OCI-LY1 (cell line): ENCODE data around the gene ZBP1.

Experiments used
- H2AFZ ChIP-seq: fragments of 200-600 bp; sonication (generic), shearing (Covaris generic); 2 replicates; pipeline ENCODE4 v1.6.0; 2014; ENCODE audit warnings: antibody characterized with exemption, mild to moderate bottlenecking, low read length
- H3F3A ChIP-seq: fragments of 200-600 bp; sonication (generic), shearing (Covaris generic); 2 replicates; pipeline ENCODE4 v1.6.0; 2014; ENCODE audit warnings: mild to moderate bottlenecking, antibody characterized with exemption, low read length, moderate library complexity; ENCODE audit not compliant: insufficient read depth
- H3K27ac ChIP-seq: fragments of 200-600 bp; sonication (generic); 2 replicates; pipeline ENCODE4 v1.5.1; 2014; ENCODE audit warnings: low read length, mixed run types, mild to moderate bottlenecking, low read depth; ENCODE audit not compliant: poor library complexity, severe bottlenecking
- H3K27me3 ChIP-seq: fragments of 200-600 bp; sonication (generic); 2 replicates; pipeline ENCODE4 v1.6.0; 2014; ENCODE audit warnings: antibody characterized with exemption, mild to moderate bottlenecking, low read length, moderate library complexity; ENCODE audit not compliant: insufficient read depth
- H3K36me3 ChIP-seq: fragments of 200-600 bp; sonication (generic); 2 replicates; pipeline ENCODE4 v1.6.1; 2014; ENCODE audit warnings: mild to moderate bottlenecking, antibody characterized with exemption, low read length, moderate library complexity, mixed read lengths; ENCODE audit not compliant: insufficient read depth
- H3K4me1 ChIP-seq: fragments of 200-600 bp; sonication (generic); 2 replicates; pipeline ENCODE4 v1.5.1; 2014; ENCODE audit warnings: mild to moderate bottlenecking, low read length, moderate library complexity; ENCODE audit not compliant: insufficient read depth, severe bottlenecking
- H3K4me2 ChIP-seq: fragments of 200-600 bp; sonication (generic), shearing (Covaris generic); 2 replicates; pipeline ENCODE4 v1.6.1; 2014; ENCODE audit warnings: low read length
- H3K4me3 ChIP-seq: fragments of 200-600 bp; sonication (generic); 2 replicates; pipeline ENCODE4 v1.5.1; 2014; ENCODE audit warnings: low read length, low read depth, mild to moderate bottlenecking, mixed read lengths; ENCODE audit not compliant: poor library complexity, severe bottlenecking
- H3K79me2 ChIP-seq: fragments of 200-600 bp; shearing (Covaris generic); 2 replicates; pipeline ENCODE4 v1.6.1; 2016; ENCODE audit warnings: mixed run types, low read length, mixed read lengths; ENCODE audit not compliant: insufficient read depth
- H3K9ac ChIP-seq: fragments of 200-600 bp; sonication (generic), shearing (Covaris generic); 2 replicates; pipeline ENCODE4 v1.6.1; 2014; ENCODE audit warnings: mild to moderate bottlenecking, low read length, mixed read lengths
- H3K9me2 ChIP-seq: fragments of 200-600 bp; sonication (generic), shearing (Covaris generic); 2 replicates; pipeline ENCODE4 v1.6.1; 2014; ENCODE audit warnings: low read depth, mild to moderate bottlenecking, low read length, mixed read lengths
- H3K9me3 ChIP-seq: fragments of 200-600 bp; shearing (Covaris generic); 2 replicates; pipeline ENCODE4 v1.6.1; 2014; ENCODE audit warnings: low read length, mixed read lengths
- H4K20me1 ChIP-seq: fragments of 200-600 bp; sonication (generic), shearing (Covaris generic); 2 replicates; pipeline ENCODE4 v1.6.0; 2016; ENCODE audit warnings: mild to moderate bottlenecking, low read length; ENCODE audit not compliant: insufficient read depth
- EZH2 ChIP-seq: fragments of 200-600 bp; sonication (generic), shearing (Covaris generic); IDR thresholded peaks from 2 replicates; pipeline ENCODE4 v1.8.0; 2017; ENCODE audit warnings: borderline replicate concordance, mixed run types, mild to moderate bottlenecking, antibody characterized with exemption, low read length, moderate library complexity, mixed read lengths
- TF ChIP-seq, protein P1 (sequence below): fragments of 200-600 bp; sonication (generic), shearing (Covaris generic); IDR thresholded peaks from 2 replicates; pipeline ENCODE4 v1.5.1; 2017; ENCODE audit warnings: mild to moderate bottlenecking, antibody characterized with exemption, low read length, moderate library complexity, mixed read lengths

Gene ZBP1

DNA sequence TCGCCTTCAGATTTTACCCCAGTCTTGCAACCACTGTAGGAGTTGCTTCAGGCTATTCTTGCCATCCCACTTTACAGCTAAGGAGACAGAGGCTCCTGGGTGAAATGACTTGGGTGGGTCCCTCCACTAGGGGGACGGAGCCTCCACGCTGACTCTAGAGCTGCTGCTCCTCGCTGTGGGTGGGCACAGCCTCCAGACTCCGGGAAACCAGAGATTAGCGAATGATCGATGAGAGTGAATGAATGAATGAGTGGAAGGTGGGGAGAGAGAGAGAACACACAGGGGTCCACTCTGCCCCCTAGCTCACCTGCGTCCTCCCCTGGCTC is 10.4 kb downstream of the ZBP1 start:
- Histone ChIP-seq H3K9me2 (no peaks in the 10 kb centered on the region), H3K9me3 (no peaks in the 10 kb centered on the region), H3K27me3 (peaks cover 19% of the 10 kb centered on the region), H3K4me1 (no peaks in the 10 kb centered on the region), H3K79me2 (no peaks in the 10 kb centered on the region), H3K4me2 (no peak overlapping the region), H2AFZ (no peak overlapping the region), H3K27ac (no peak overlapping the region), H4K20me1 (no peaks in the 10 kb centered on the region), H3F3A (no peaks in the 10 kb centered on the region), H3K4me3 (no peak overlapping the region), H3K36me3 (no peaks in the 10 kb centered on the region), H3K9ac (no peak overlapping the region)
- TF ChIP-seq EZH2 = no peak
- TF ChIP-seq, protein P1, sequence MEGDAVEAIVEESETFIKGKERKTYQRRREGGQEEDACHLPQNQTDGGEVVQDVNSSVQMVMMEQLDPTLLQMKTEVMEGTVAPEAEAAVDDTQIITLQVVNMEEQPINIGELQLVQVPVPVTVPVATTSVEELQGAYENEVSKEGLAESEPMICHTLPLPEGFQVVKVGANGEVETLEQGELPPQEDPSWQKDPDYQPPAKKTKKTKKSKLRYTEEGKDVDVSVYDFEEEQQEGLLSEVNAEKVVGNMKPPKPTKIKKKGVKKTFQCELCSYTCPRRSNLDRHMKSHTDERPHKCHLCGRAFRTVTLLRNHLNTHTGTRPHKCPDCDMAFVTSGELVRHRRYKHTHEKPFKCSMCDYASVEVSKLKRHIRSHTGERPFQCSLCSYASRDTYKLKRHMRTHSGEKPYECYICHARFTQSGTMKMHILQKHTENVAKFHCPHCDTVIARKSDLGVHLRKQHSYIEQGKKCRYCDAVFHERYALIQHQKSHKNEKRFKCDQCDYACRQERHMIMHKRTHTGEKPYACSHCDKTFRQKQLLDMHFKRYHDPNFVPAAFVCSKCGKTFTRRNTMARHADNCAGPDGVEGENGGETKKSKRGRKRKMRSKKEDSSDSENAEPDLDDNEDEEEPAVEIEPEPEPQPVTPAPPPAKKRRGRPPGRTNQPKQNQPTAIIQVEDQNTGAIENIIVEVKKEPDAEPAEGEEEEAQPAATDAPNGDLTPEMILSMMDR = no peak; the same call in 1 of the 2 replicates

DNA sequence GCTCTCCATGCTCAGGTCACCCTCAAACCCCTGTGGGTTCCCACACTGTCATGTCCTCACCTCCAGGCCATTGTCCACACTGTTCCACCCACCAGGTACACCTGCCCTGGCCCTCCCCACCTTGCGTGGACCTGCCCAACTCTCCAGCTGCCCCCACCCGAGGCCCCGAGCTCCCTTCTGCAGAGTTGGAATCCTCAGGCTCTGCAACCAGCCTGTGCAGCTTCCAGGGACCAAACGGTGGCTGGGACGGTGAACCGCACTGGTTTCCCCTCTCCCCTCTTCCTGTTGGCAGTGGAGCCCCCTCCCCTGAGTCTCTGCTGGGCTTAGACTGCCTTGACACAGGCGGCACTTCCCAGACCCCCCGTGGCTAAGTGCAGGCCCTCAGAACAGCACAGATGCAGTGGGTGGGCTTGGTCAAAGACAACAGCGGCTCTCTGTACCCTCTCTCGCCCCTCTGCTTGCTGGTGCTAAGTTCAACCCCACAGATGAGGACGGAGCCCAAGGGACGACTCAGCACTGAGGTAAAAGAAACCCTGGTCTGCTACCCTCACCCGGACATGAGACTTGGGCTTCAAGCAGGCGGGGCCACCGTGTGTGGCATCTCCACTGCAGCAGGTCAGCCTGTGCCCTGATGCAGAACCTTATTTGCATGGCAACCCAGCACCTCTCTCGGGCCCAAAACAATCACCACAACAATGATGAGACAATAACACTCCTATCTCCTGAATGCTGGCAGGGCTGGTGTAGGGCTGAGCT is 11.0 kb downstream of the ZBP1 start:
- Histone ChIP-seq H3K79me2 (no peaks in the 10 kb centered on the region), H2AFZ (no peak overlapping the region), H3K9me2 (no peaks in the 10 kb centered on the region), H3K4me2 (no peak overlapping the region), H3K27ac (no peak overlapping the region), H3K4me1 (no peaks in the 10 kb centered on the region), H3K9me3 (no peaks in the 10 kb centered on the region), H3K9ac (no peak overlapping the region), H3K36me3 (no peaks in the 10 kb centered on the region), H3F3A (no peaks in the 10 kb centered on the region), H3K27me3 (peaks cover 19% of the 10 kb centered on the region), H3K4me3 (no peak overlapping the region), H4K20me1 (no peaks in the 10 kb centered on the region)
- TF ChIP-seq EZH2 = no peak
- TF ChIP-seq, protein P1 = no peak

DNA sequence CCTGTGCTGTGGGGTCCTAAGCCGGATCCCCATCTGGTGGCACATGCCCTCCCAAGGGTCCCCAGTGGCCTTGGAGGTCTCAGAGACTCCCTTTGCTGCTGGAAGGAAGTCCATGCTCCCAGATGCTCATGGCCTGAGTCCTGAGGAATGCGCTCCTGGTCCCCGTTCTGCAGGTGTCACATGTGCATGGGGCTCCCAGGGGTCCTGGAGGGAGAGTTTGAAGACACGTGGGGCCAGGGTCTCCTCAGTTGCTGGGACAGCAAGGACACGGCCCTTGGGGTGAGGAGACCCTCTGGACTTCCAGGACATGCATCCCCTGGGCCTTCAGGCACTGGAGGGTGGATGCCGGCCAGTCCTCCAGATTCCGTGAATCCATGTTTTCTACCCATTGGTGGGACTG is 11.7 kb downstream of the ZBP1 start:
- Histone ChIP-seq H3K9me2 (no peaks in the 10 kb centered on the region), H3K79me2 (no peaks in the 10 kb centered on the region), H3K4me1 (no peaks in the 10 kb centered on the region), H2AFZ (no peak overlapping the region), H3F3A (no peaks in the 10 kb centered on the region), H3K27me3 (peaks cover 19% of the 10 kb centered on the region), H4K20me1 (no peaks in the 10 kb centered on the region), H3K27ac (no peak overlapping the region), H3K36me3 (no peaks in the 10 kb centered on the region), H3K4me3 (no peak overlapping the region), H3K9ac (no peak overlapping the region), H3K9me3 (no peaks in the 10 kb centered on the region), H3K4me2 (no peak overlapping the region)
- TF ChIP-seq, protein P1 = no peak
- TF ChIP-seq EZH2 = no peak
